Keratinocyte (primary cell): ENCODE data around the gene HNRNPK.

Experiments used
- EZH2 ChIP-seq: IDR thresholded peaks from one replicate; pipeline ENCODE4 v1.6.1; 2012; ENCODE audit warnings: inconsistent platforms, mild to moderate bottlenecking, low read length, moderate library complexity
- TF ChIP-seq, protein P1 (sequence below), 3 experiments: IDR thresholded peaks in 1 of 3; conservative IDR thresholded peaks in 1 of 3; optimal IDR thresholded peaks in 1 of 3; 2 replicates in 2 of 3; 3 replicates in 1 of 3; pipeline versions ENCODE3 to v1.5.1; 2011; ENCODE audit warnings: low read length in 3 of 3, mild to moderate bottlenecking in 3 of 3, moderate library complexity in 2 of 3, control low read depth in 1 of 3, inconsistent platforms in 1 of 3; ENCODE audit not compliant: insufficient read depth in 2 of 3; ENCODE audit errors: extremely low read depth in 1 of 3

DNA sequence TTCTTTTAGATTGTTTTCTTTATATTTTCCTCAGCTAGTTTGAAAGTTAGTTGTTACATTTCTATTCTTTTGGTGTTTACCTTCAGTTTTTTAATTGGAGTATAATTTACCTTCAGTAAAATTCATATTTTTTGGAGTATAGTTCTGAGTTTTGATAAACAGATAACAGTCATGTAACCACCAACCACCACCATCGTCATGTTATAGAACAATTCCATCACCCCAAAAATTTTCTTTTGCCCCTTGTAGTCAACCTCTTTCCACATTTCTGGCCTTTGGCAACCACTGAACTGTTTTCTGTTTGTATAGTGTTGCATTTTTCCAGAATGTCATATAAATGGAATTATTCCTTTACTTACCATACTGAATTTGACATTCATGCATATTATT, 7.4 kb upstream of the HNRNPK start:
- TF ChIP-seq EZH2 = no peak
- TF ChIP-seq, protein P1, sequence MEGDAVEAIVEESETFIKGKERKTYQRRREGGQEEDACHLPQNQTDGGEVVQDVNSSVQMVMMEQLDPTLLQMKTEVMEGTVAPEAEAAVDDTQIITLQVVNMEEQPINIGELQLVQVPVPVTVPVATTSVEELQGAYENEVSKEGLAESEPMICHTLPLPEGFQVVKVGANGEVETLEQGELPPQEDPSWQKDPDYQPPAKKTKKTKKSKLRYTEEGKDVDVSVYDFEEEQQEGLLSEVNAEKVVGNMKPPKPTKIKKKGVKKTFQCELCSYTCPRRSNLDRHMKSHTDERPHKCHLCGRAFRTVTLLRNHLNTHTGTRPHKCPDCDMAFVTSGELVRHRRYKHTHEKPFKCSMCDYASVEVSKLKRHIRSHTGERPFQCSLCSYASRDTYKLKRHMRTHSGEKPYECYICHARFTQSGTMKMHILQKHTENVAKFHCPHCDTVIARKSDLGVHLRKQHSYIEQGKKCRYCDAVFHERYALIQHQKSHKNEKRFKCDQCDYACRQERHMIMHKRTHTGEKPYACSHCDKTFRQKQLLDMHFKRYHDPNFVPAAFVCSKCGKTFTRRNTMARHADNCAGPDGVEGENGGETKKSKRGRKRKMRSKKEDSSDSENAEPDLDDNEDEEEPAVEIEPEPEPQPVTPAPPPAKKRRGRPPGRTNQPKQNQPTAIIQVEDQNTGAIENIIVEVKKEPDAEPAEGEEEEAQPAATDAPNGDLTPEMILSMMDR (optimal IDR thresholded peaks at IDR 0.05 in 1 of 3, IDR thresholded peaks at IDR 0.05 in 1 of 3, conservative IDR thresholded peaks at IDR 0.05 in 1 of 3; ENCODE audit: extremely low read depth in 1 of 3, insufficient read depth in 2 of 3, low read length in 3 of 3) = no peak
